Activated B cell treated with CpG ODN at 0.5 μM for 24 hours (primary cell): ENCODE data around the gene MICAL3. TPM values are rescaled to one million over a fixed set of nuclear protein-coding genes. Genes with fewer than 3 reads are reported as not detected.

Source experiments
- ATAC-seq: fragments of 200-7000 bp; cut with Tn5 transposase; one replicate; pipeline ENCODE4 v1.10.0; 2021; ENCODE audit warnings: low read depth, mild to moderate bottlenecking, moderate library complexity
- CTCF ChIA-PET: fragments of 350-600 bp; sonication (Branson Sonifier 250); formaldehyde crosslinking; loops from one replicate; lab custom pipeline; 2021; ENCODE audit warnings: antibody characterized with exemption; lab: Charles Lee
- POLR2A ChIA-PET: fragments of 350-600 bp; sonication (Branson Sonifier 250); formaldehyde crosslinking; loops from one replicate; lab custom pipeline; 2021; ENCODE audit warnings: antibody characterized with exemption; lab: Charles Lee
- DNase-seq: peaks from one replicate; pipeline ENCODE4 v3.0.0; 2022
- H3K27ac Mint-ChIP-seq: one replicate; pipeline ENCODE4 v1.8.0; 2020; ENCODE audit warnings: mixed read lengths
- H3K27me3 Mint-ChIP-seq: one replicate; pipeline ENCODE4 v1.8.0; 2021; ENCODE audit warnings: mixed read lengths
- H3K36me3 Mint-ChIP-seq: one replicate; pipeline ENCODE4 v1.8.0; 2021; ENCODE audit warnings: low read depth, mixed read lengths
- H3K4me1 Mint-ChIP-seq: one replicate; pipeline ENCODE4 v1.8.0; 2021; ENCODE audit warnings: mixed read lengths
- H3K4me3 Mint-ChIP-seq: one replicate; pipeline ENCODE4 v1.8.0; 2020; ENCODE audit warnings: mild to moderate bottlenecking, mixed read lengths
- H3K9me3 Mint-ChIP-seq: one replicate; pipeline ENCODE4 v1.8.0; 2020; ENCODE audit warnings: mixed read lengths
- intact Hi-C: fragments of 100-400 bp; cut with micrococcal nuclease; formaldehyde crosslinking; loops from one replicate; pipeline ENCODE4 v1.15.1; 2024
- total RNA-seq: library from RNA; stranded (reverse); gene quantifications from 2 replicates; pipeline ENCODE4 v1.2.3, GENCODE V29; 2022
- TF ChIP-seq, protein P1 (sequence below): fragments of 200-600 bp; IDR thresholded peaks from one replicate; pipeline ENCODE4 v1.8.0; 2022; ENCODE audit warnings: antibody characterized with exemption, mild to moderate bottlenecking

Gene MICAL3
- total RNA-seq, 1 donor from 2014 or later = 257 TPM

DNA sequence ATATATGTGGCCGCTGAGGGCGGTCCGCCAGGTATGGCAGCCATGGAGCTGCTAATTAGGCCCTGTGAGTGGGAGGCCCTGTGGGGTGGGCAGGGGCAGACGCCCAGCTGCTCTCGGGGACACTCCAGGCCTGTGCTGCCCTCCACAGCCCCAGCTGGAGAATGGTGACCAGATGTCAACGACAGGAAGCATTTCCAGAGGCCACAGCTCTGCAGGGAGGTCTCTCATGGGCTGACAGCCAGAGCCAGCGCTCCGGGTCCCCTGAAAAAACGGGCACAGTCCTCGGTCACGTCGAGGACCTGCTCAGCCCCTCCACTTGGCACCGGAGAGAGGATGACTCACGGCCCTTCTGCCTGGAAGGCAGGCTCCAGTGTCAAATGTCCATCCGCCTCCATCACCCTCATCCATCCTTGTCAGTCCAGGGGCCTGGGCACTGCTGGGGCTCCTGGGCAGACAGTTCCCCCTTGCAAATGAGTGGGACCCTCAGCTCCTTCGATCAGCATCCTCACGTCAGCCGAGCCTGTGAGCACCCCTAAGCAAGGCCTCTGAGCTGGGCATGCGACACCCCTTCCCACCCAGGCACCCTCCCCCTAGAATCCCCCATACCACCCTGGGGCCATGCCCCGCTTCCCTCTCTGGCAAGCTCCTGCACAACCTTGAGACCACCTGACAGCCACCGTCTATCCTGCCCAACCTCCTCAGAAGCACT is 252.0 kb downstream of the MICAL3 start:
- CTCF ChIA-PET = interaction anchor here (0.7 to 4.5 kb wide), 6 partner anchors 13 to 214 kb away, joined by 3 to 23 read pairs (median 4); no protein-coding TSS in a partner anchor
- no peak for ATAC-seq

DNA sequence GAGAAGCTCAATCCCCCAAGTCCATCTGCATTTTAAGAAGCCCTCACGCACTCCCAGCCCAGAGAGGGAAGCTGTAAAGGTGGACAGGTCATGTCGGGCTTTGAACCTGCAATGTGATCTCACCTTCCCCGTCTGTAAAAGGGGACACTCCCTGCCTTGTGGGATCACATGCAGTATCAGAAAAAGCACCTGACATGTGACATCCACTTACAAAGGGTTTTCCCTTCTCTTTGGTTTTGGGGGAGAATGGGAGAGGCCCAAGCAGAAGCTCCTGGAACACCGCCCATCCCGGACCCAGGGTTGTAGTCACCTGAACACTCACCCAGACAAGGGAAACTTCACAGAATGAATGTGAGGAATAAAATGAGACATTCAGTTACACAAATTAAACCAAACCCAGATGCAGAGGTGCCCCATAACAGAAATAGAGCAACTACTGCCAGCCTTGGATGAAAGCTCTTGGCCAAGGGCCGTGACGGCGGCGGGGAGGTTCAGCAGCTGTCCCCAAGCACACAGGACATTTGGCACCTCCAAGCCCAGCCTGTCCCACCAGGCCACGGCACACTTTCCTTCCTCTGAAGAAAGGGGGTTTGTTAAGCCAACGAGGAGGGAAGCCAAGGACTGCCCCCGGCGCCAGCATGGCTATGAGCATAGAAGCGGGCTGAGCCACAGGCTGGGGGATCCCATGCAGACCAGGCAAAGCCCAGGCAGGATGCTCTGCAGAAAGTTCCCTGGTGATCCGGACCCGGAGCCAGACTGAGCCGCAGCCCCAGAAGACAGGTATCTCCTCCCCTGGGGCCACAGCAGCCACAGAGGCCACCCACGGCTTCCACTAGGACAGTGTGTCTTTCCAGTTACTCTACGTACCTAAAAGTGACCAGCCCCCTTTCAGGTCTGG is 253.9 kb downstream of the MICAL3 start:
- Mint-ChIP-seq H3K36me3 (peaks cover 10% of the 10 kb centered on the region), H3K4me1 (peaks cover 66% of the 10 kb centered on the region), H3K27ac (peak overlapping the region; percentile 70), H3K4me3 (peak overlapping the region; percentile 19), H3K27me3 (no peaks in the 10 kb centered on the region), H3K9me3 (no peaks in the 10 kb centered on the region)
- TF ChIP-seq, protein P1, sequence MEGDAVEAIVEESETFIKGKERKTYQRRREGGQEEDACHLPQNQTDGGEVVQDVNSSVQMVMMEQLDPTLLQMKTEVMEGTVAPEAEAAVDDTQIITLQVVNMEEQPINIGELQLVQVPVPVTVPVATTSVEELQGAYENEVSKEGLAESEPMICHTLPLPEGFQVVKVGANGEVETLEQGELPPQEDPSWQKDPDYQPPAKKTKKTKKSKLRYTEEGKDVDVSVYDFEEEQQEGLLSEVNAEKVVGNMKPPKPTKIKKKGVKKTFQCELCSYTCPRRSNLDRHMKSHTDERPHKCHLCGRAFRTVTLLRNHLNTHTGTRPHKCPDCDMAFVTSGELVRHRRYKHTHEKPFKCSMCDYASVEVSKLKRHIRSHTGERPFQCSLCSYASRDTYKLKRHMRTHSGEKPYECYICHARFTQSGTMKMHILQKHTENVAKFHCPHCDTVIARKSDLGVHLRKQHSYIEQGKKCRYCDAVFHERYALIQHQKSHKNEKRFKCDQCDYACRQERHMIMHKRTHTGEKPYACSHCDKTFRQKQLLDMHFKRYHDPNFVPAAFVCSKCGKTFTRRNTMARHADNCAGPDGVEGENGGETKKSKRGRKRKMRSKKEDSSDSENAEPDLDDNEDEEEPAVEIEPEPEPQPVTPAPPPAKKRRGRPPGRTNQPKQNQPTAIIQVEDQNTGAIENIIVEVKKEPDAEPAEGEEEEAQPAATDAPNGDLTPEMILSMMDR = no peak
- intact Hi-C loops = no loop called here
- POLR2A ChIA-PET = interaction anchor here (0.7 to 6.3 kb wide), 5 partner anchors 10 to 36 kb away, joined by 3 to 68 read pairs (median 7); no protein-coding TSS in a partner anchor
- DNase-seq (peak; percentile 14), ATAC-seq (no peak)
- CTCF ChIA-PET = interaction anchor here (4.5 kb wide), 1 partner anchor 28 kb away, joined by 23 read pairs; no protein-coding TSS in a partner anchor

More for the DNA sequence above, 252.0 kb downstream of the MICAL3 start:
- DNase-seq = no peak
- Mint-ChIP-seq H3K27ac (peak overlapping the region; percentile 74), H3K9me3 (no peaks in the 10 kb centered on the region), H3K27me3 (no peaks in the 10 kb centered on the region), H3K4me1 (peaks cover 79% of the 10 kb centered on the region), H3K36me3 (peaks cover 12% of the 10 kb centered on the region), H3K4me3 (peak overlapping the region; percentile 86)
- POLR2A ChIA-PET = interaction anchor here (0.9 to 11.5 kb wide), 16 partner anchors 7 to 285 kb away, joined by 3 to 581 read pairs (median 6); partner anchors contain the start of gene BCL2L13
- TF ChIP-seq, protein P1 = no peak
- intact Hi-C loops = loop anchor here (2.0 kb wide), 1 partner anchor 30 kb away; no protein-coding TSS in a partner anchor

DNA sequence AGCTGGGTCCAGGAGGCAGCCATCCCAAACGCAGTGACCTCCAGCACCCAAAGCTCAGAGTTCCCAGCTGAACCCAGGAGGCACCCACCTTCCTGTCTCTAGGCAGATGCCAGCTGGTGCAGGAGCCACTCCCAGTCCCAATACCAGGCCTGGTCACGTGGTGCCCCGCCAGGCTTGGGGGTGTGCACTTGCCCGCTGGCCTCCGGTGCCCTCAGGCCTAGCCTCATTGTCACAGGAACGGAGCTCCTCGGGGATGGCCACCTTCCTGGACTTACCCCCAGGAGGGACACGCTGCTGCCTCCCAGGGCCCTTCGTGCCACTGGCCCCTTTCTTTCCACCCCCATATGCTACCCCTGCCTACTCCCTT is 254.7 kb downstream of the MICAL3 start:
- no peak for ATAC-seq
- Mint-ChIP-seq H3K4me1 (peaks cover 64% of the 10 kb centered on the region), H3K36me3 (peaks cover 10% of the 10 kb centered on the region), H3K4me3 (no peak overlapping the region), H3K9me3 (no peaks in the 10 kb centered on the region), H3K27ac (no peak overlapping the region), H3K27me3 (no peaks in the 10 kb centered on the region)
- intact Hi-C loops = no loop called here
- DNase-seq = no peak
- ChIA-PET POLR2A (interaction anchor here (0.6 to 6.3 kb wide), 4 partner anchors 9 to 281 kb away, joined by 4 to 68 read pairs (median 36); no protein-coding TSS in a partner anchor), CTCF (interaction anchor here (4.5 kb wide), 1 partner anchor 27 kb away, joined by 23 read pairs; no protein-coding TSS in a partner anchor)
- TF ChIP-seq, protein P1 = no peak

DNA sequence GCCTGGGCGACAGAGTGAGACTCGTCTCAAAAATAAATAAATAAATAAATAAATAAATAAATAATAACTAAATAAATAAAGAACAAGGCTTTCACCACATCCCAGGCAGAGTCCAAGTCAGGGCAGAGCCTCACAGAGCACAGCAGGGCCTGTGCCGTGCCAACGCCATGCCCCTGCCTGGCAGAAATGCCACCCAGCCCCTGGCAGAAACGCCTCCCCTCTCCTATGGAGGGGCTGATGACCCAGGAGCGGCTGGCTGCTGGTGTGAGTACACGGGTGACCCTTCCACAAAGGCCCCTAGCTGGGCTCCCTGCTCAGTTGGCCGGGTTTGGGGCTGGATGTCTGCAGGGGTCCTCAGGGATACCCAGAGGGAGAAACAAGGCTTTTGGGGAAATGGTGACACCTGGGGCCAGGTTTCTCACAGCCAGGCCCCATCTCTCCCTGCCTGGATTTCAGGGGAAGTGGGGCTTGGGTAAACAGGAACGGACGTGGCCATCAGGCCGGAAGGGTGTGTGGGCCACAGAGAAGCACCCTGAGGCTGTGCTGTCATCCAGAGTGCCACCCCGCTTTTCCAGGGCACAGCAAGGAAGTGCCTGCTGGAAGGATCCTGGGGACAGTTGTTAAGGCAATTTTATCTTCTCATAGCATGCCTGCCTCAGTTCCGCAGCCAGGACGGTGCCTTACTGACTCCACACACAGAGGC is 255.2 kb downstream of the MICAL3 start:
- ATAC-seq (no peak), DNase-seq (no peak)
- no peaks in the 10 kb centered on the region for H3K27me3 Mint-ChIP-seq
- peaks cover 65% of the 10 kb centered on the region for H3K4me1 Mint-ChIP-seq
- intact Hi-C loops = no loop called here
- ChIA-PET CTCF (interaction anchor here (0.8 kb wide), 1 partner anchor 16 kb away, joined by 3 read pairs; no protein-coding TSS in a partner anchor), POLR2A (interaction anchor here (0.6 to 6.3 kb wide), 4 partner anchors 9 to 282 kb away, joined by 4 to 68 read pairs (median 36); no protein-coding TSS in a partner anchor)
- no peak overlapping the region for H3K4me3 Mint-ChIP-seq
- H3K36me3 Mint-ChIP-seq = peaks cover 10% of the 10 kb centered on the region
- no peak overlapping the region for H3K27ac Mint-ChIP-seq
- TF ChIP-seq, protein P1 = no peak
- no peaks in the 10 kb centered on the region for H3K9me3 Mint-ChIP-seq
